Neutrophil (primary cell): ENCODE data around the gene CCDC61.

Experiments
- H3K27ac ChIP-seq: fragments of 200-600 bp; sonication (generic); 2 replicates; pipeline ENCODE4 v1.5.1; 2016; ENCODE audit warnings: mild to moderate bottlenecking, moderate library complexity
- H3K27me3 ChIP-seq: fragments of 200-600 bp; sonication (generic); 2 replicates; pipeline ENCODE4 v1.6.0; 2016; ENCODE audit warnings: mild to moderate bottlenecking
- H3K36me3 ChIP-seq: fragments of 200-600 bp; sonication (generic); 2 replicates; pipeline ENCODE4 v1.5.1; 2017
- H3K4me1 ChIP-seq, 2 experiments: fragments of 200-600 bp in 1 of 2; sonication (generic) in 1 of 2; 1 replicate in 1 of 2; 2 replicates in 1 of 2; pipeline versions ENCODE4 v1.5.1 to v1.6.1; 2013 to 2016; ENCODE audit warnings: low read depth in 1 of 2, low read length in 1 of 2, mild to moderate bottlenecking in 1 of 2, moderate library complexity in 1 of 2; ENCODE audit not compliant: control insufficient read depth in 1 of 2, insufficient read depth in 1 of 2
- H3K4me3 ChIP-seq, 2 experiments: fragments of 200-600 bp in 1 of 2; sonication (generic) in 1 of 2; 1 replicate in 1 of 2; 2 replicates in 1 of 2; pipeline ENCODE4 v1.5.1; 2013 to 2016; ENCODE audit warnings: low read depth in 1 of 2, low read length in 1 of 2, mild to moderate bottlenecking in 1 of 2, moderate library complexity in 1 of 2
- H3K9me3 ChIP-seq: fragments of 200-600 bp; sonication (generic); 2 replicates; pipeline ENCODE4 v1.5.1; 2016
- TF ChIP-seq, protein P1 (sequence below): fragments of 200-600 bp; sonication (generic); IDR thresholded peaks from 2 replicates; pipeline ENCODE4 v1.5.1; 2016; ENCODE audit warnings: antibody characterized with exemption

Gene CCDC61

GRCh38 chr19:45971260-45971902 lies 23.9 kb upstream of the CCDC61 start:
- Histone ChIP-seq H3K27me3 (peaks cover 100% of the 10 kb centered on the region), H3K9me3 (no peaks in the 10 kb centered on the region), H3K4me3 (no peak overlapping the region), H3K36me3 (no peaks in the 10 kb centered on the region), H3K27ac (no peak overlapping the region), H3K4me1 (no peaks in the 10 kb centered on the region)
- TF ChIP-seq, protein P1, sequence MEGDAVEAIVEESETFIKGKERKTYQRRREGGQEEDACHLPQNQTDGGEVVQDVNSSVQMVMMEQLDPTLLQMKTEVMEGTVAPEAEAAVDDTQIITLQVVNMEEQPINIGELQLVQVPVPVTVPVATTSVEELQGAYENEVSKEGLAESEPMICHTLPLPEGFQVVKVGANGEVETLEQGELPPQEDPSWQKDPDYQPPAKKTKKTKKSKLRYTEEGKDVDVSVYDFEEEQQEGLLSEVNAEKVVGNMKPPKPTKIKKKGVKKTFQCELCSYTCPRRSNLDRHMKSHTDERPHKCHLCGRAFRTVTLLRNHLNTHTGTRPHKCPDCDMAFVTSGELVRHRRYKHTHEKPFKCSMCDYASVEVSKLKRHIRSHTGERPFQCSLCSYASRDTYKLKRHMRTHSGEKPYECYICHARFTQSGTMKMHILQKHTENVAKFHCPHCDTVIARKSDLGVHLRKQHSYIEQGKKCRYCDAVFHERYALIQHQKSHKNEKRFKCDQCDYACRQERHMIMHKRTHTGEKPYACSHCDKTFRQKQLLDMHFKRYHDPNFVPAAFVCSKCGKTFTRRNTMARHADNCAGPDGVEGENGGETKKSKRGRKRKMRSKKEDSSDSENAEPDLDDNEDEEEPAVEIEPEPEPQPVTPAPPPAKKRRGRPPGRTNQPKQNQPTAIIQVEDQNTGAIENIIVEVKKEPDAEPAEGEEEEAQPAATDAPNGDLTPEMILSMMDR, result no peak

GRCh38 chr19:45972081-45972946 lies 23.0 kb upstream of the CCDC61 start:
- H3K4me1 ChIP-seq, result no peaks in the 10 kb centered on the region
- no peaks in the 10 kb centered on the region for H3K36me3 ChIP-seq
- H3K4me3 ChIP-seq, result no peak overlapping the region
- H3K27me3 ChIP-seq, result peaks cover 100% of the 10 kb centered on the region
- TF ChIP-seq, protein P1, result no peak
- H3K9me3 ChIP-seq, result no peaks in the 10 kb centered on the region
- no peak overlapping the region for H3K27ac ChIP-seq

DNA sequence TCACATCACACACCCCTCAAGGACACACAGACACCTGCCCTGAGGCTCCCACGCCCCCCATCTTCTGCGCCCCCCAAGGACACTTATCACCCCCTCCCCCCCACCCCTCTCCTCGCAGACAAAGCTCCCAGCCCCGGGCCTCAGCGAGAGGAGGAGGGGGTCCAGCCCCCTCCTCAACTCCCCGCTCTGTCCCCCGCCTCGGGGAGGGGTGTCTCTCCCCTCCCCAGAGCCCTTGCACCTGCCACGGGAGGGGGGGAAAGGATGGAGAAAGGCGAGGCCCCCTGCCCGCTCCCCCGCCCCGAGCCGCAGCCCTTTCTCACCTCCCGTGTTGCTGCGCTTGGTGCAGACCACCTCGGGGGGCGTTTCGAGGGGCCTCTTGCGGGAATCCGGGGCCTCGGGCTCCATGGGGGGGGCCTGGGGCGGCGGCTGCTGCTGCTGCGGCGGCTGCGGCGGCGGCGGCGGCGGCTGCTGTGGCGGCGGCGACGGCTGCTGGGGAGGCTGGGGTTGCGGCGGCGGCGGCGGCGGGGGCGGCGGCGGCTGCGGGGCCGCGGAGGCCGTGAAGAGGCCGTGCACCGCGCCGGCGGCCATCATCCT lies 22.2 kb upstream of the CCDC61 start:
- Histone ChIP-seq H3K9me3 (no peaks in the 10 kb centered on the region), H3K36me3 (no peaks in the 10 kb centered on the region), H3K27me3 (peaks cover 100% of the 10 kb centered on the region), H3K4me3 (no peak overlapping the region), H3K4me1 (no peaks in the 10 kb centered on the region), H3K27ac (no peak overlapping the region)
- TF ChIP-seq, protein P1, result no peak

DNA sequence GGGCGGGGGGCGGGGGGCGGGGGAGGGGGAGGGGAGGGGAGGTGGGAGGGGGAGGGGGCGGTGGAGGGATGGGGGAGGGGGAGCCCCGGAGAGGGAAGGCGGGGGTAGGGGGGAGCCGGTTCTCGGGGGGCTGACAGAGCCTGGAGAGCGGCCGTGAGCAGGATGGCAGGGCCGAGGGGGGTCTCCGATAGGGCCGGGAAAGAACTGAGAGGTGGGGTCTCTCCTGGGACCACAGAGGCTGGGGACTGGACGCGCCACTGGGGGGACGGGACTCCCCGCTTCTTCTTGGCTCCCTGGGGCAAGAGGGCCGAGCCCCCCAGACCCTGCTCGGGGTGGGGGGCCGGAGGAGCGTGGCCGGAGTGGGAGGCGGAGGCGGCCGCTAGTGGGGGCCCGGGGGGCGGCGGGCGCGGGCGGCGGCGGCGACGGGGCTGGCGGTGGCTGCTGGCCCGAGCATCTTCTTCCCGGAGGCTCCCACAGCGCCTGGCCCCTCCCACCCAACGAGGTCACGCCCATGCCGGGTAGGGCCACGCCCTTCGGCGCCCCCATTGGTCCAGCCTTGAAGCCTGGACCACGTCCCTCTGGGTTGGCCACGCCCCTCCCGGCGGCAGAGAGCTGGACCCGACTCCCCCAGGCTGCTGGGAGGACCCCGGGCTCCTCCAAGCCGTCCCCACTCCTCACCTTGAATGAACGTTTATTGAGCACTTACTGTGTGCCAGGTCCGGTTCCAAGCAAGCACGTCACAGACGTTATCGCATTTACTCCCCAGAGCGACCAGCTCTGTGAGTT lies 21.5 kb upstream of the CCDC61 start, which contains the start of gene NOVA2:
TSS of gene NOVA2 (minus strand) at position 313 of the 786 bp plus-strand sequence. CDS start 514 bp downstream, outside the sequence.
- Histone ChIP-seq H3K36me3 (no peaks in the 10 kb centered on the region), H3K27ac (no peak within 1 kb of the TSS), H3K4me3 (no peak within 1 kb of the TSS), H3K4me1 (no peaks in the 10 kb centered on the region), H3K27me3 (peaks cover 100% of the 10 kb centered on the region), H3K9me3 (no peaks in the 10 kb centered on the region)
- TF ChIP-seq, protein P1, result no peak
